Adrenal gland (tissue), 5 donors: ENCODE data around the gene NINJ1.

Experiments
- POLR2A ChIP-seq, 2 donors: fragments of 450-650 bp; IDR thresholded peaks; one replicate each; pipeline ENCODE4 v1.6.1; 2017; ENCODE audit warnings: antibody characterized with exemption in 2 of 2, mild to moderate bottlenecking in 2 of 2, moderate library complexity in 1 of 2
- TF ChIP-seq, protein P1 (sequence below), 6 experiments: fragments of 450-650 bp in 4 of 6; fragments of 200-600 bp in 2 of 6; sonication (generic) in 1 of 6; IDR thresholded peaks; 1 replicate in 5 of 6; 2 replicates in 1 of 6; pipeline versions ENCODE4 v1.5.1 to v1.8.0; 2016 to 2021; ENCODE audit warnings: antibody characterized with exemption in 6 of 6, mild to moderate bottlenecking in 2 of 6, moderate library complexity in 1 of 6
- donor health status: DM: no; HTN: no; CAD: no.

DNA sequence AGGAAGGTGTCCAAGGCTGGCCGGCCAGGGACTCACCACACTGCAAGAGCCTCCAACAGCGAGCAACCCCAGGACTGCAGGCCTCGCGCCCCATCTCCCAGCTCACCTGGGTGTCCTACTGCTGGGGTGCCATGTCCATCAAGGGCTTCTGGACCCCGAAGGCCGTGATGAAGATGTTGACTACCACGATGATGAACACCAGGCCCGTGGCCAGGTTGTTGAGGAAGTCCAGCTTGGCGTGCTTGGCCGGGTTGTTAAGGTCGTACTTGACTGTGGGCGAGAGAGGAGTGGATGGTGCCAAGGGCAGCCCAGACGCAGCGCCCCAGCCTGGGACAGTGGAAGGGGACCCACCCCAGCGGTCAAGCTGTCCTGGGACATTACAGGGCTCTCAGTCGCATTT is 9.3 kb downstream of the NINJ1 start:
- no peak for TF ChIP-seq POLR2A (IDR thresholded peaks at IDR 0.05)
- TF ChIP-seq, protein P1, sequence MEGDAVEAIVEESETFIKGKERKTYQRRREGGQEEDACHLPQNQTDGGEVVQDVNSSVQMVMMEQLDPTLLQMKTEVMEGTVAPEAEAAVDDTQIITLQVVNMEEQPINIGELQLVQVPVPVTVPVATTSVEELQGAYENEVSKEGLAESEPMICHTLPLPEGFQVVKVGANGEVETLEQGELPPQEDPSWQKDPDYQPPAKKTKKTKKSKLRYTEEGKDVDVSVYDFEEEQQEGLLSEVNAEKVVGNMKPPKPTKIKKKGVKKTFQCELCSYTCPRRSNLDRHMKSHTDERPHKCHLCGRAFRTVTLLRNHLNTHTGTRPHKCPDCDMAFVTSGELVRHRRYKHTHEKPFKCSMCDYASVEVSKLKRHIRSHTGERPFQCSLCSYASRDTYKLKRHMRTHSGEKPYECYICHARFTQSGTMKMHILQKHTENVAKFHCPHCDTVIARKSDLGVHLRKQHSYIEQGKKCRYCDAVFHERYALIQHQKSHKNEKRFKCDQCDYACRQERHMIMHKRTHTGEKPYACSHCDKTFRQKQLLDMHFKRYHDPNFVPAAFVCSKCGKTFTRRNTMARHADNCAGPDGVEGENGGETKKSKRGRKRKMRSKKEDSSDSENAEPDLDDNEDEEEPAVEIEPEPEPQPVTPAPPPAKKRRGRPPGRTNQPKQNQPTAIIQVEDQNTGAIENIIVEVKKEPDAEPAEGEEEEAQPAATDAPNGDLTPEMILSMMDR (IDR thresholded peaks at IDR 0.05): no peak
